ENCODE data around the gene GRIPAP1. TPM values are rescaled to one million over a fixed set of nuclear protein-coding genes. Genes with fewer than 3 reads are reported as not detected.
"Not testable (repeated sequence)": the region's sequence is repeated elsewhere in the genome, so short reads cannot be mapped to it uniquely, and the experiment has no call there.

GRIPAP1 gene
- polyA plus RNA-seq, 1 donor = 51.4 TPM

DNA sequence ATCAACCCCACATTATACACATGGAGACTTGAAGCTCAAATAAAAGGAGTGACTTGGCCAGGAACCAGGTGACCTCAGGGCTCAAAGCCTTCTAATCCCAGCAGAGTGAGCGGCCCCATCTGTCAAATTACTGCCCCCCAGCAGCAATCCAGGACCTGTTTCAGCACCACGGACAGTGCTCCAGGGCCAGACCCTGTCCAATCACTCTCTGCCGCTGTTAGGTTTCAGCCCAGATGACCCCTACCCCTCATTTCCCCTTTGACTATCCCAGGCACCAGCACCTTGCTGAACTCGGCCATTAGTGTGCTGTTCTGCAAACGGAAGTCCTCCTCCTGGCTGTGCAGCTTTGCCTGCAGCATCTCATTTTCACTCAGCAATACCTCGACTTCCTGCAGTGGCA, 5.1 kb downstream of the GRIPAP1 start:
- Histone ChIP-seq H3K4me1 (ENCODE audit: control insufficient read depth, insufficient read depth, low read length) (peaks cover 3% of the 10 kb centered on the region), H3K9me3 (ENCODE audit: control insufficient read depth, low read depth, low read length) (no peaks in the 10 kb centered on the region), H3K36me3 (ENCODE audit: control insufficient read depth, insufficient read depth, low read length) (peaks cover 40% of the 10 kb centered on the region), H3K4me3 (ENCODE audit: low read length) (no peak overlapping the region), H3K27ac (ENCODE audit: low read length) (no peak overlapping the region), H3K27me3 (ENCODE audit: control insufficient read depth, insufficient read depth, low read length) (no peaks in the 10 kb centered on the region)
- WGBS (ENCODE audit: insufficient coverage, low lambda C conversion rate) = no CpG with 5 or more reads among the region's 6 CpGs
- no peak for DNase-seq

- no peak overlapping the region for H3K4me3 ChIP-seq (ENCODE audit: low read length)
- H3K27ac ChIP-seq (ENCODE audit: low read length) = no peak overlapping the region
- no peaks in the 10 kb centered on the region for H3K9me3 ChIP-seq (ENCODE audit: control insufficient read depth, low read depth, low read length)
- H3K36me3 ChIP-seq (ENCODE audit: control insufficient read depth, insufficient read depth, low read length) = peaks cover 46% of the 10 kb centered on the region
- H3K27me3 ChIP-seq (ENCODE audit: control insufficient read depth, insufficient read depth, low read length) = no peaks in the 10 kb centered on the region
- H3K4me1 ChIP-seq (ENCODE audit: control insufficient read depth, insufficient read depth, low read length) = no peaks in the 10 kb centered on the region
- no peak for DNase-seq
Observed at GRCh38 chrX:48992341-48992740, 9.7 kb downstream of the GRIPAP1 start.

GRCh38 chrX:48989483-48989882, 12.6 kb downstream of the GRIPAP1 start:
- no peak overlapping the region for H3K27ac ChIP-seq (ENCODE audit: low read length)
- H3K4me3 ChIP-seq (ENCODE audit: low read length) = no peak overlapping the region
- H3K27me3 ChIP-seq (ENCODE audit: control insufficient read depth, insufficient read depth, low read length) = no peaks in the 10 kb centered on the region
- no peaks in the 10 kb centered on the region for H3K4me1 ChIP-seq (ENCODE audit: control insufficient read depth, insufficient read depth, low read length)
- no peaks in the 10 kb centered on the region for H3K9me3 ChIP-seq (ENCODE audit: control insufficient read depth, low read depth, low read length)
- no CpG with 5 or more reads among the region's 4 CpGs for WGBS (ENCODE audit: insufficient coverage, low lambda C conversion rate)
- peaks cover 39% of the 10 kb centered on the region for H3K36me3 ChIP-seq (ENCODE audit: control insufficient read depth, insufficient read depth, low read length)
- no peak for DNase-seq

- Histone ChIP-seq H3K27me3 (ENCODE audit: control insufficient read depth, insufficient read depth, low read length) (no peaks in the 10 kb centered on the region), H3K36me3 (ENCODE audit: control insufficient read depth, insufficient read depth, low read length) (peaks cover 45% of the 10 kb centered on the region), H3K4me3 (ENCODE audit: low read length) (no peak overlapping the region), H3K9me3 (ENCODE audit: control insufficient read depth, low read depth, low read length) (no peaks in the 10 kb centered on the region), H3K4me1 (ENCODE audit: control insufficient read depth, insufficient read depth, low read length) (no peaks in the 10 kb centered on the region), H3K27ac (ENCODE audit: low read length) (no peak overlapping the region)
- no CpG with 5 or more reads among the region's 3 CpGs for WGBS (ENCODE audit: insufficient coverage, low lambda C conversion rate)
- no peak for DNase-seq
Observed at GRCh38 chrX:48983896-48984295, 18.2 kb downstream of the GRIPAP1 start.

DNA sequence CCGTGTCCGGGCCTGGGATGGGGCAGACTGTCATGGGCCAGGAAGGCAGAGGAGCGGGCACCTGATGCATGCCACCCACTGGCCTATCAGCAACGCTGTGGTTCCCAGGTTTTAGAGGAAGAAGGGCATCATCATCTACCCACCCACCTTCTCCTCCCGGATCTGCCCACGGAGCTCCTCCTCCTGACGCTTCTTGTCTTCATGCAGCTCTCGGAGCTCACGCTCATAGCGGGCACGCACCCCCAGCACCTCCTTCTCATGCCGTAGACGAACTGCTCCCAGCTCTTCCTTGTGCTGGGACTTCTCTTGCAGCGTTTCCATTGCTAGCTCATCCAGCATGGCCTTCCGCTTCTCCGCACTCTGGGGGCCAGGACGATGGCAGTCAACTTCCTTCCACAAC, 19.0 kb downstream of the GRIPAP1 start:
- H3K27me3 ChIP-seq (ENCODE audit: control insufficient read depth, insufficient read depth, low read length) = no peaks in the 10 kb centered on the region
- no peaks in the 10 kb centered on the region for H3K4me1 ChIP-seq (ENCODE audit: control insufficient read depth, insufficient read depth, low read length)
- H3K27ac ChIP-seq (ENCODE audit: low read length) = no peak overlapping the region
- no peak for DNase-seq
- no peak overlapping the region for H3K4me3 ChIP-seq (ENCODE audit: low read length)
- no CpG with 5 or more reads among the region's 17 CpGs for WGBS (ENCODE audit: insufficient coverage, low lambda C conversion rate)
- H3K36me3 ChIP-seq (ENCODE audit: control insufficient read depth, insufficient read depth, low read length) = peaks cover 45% of the 10 kb centered on the region
- H3K9me3 ChIP-seq (ENCODE audit: control insufficient read depth, low read depth, low read length) = no peaks in the 10 kb centered on the region

GRCh38 chrX:48981178-48981577, 20.9 kb downstream of the GRIPAP1 start:
- Histone ChIP-seq H3K27ac (ENCODE audit: low read length) (no peak overlapping the region), H3K27me3 (ENCODE audit: control insufficient read depth, insufficient read depth, low read length) (no peaks in the 10 kb centered on the region), H3K9me3 (ENCODE audit: control insufficient read depth, low read depth, low read length) (no peaks in the 10 kb centered on the region), H3K4me3 (ENCODE audit: low read length) (no peak overlapping the region), H3K36me3 (ENCODE audit: control insufficient read depth, insufficient read depth, low read length) (peaks cover 50% of the 10 kb centered on the region), H3K4me1 (ENCODE audit: control insufficient read depth, insufficient read depth, low read length) (no peaks in the 10 kb centered on the region)
- WGBS (ENCODE audit: insufficient coverage, low lambda C conversion rate) = no CpG with 5 or more reads among the region's 10 CpGs
- DNase-seq = no peak

- not testable (repeated sequence) for H3K27me3 ChIP-seq (ENCODE audit: control insufficient read depth, insufficient read depth, low read length); H3K9me3 ChIP-seq (ENCODE audit: control insufficient read depth, low read depth, low read length); H3K4me3 ChIP-seq (ENCODE audit: low read length); H3K27ac ChIP-seq (ENCODE audit: low read length); H3K4me1 ChIP-seq (ENCODE audit: control insufficient read depth, insufficient read depth, low read length); DNase-seq
- no CpG with 5 or more reads among the region's 10 CpGs for whole genome bisulfite sequencing (ENCODE audit: insufficient coverage, low lambda C conversion rate)
- peaks cover 55% of the 10 kb centered on the region for H3K36me3 ChIP-seq (ENCODE audit: control insufficient read depth, insufficient read depth, low read length)
Observed at GRCh38 chrX:48980341-48980740, 21.7 kb downstream of the GRIPAP1 start.

GRCh38 chrX:48978226-48978625, 23.8 kb downstream of the GRIPAP1 start:
- Histone ChIP-seq H3K36me3 (ENCODE audit: control insufficient read depth, insufficient read depth, low read length) (peaks cover 50% of the 10 kb centered on the region), H3K9me3 (ENCODE audit: control insufficient read depth, low read depth, low read length) (no peaks in the 10 kb centered on the region), H3K4me1 (ENCODE audit: control insufficient read depth, insufficient read depth, low read length) (no peaks in the 10 kb centered on the region), H3K27ac (ENCODE audit: low read length) (no peak overlapping the region), H3K4me3 (ENCODE audit: low read length) (no peak overlapping the region), H3K27me3 (ENCODE audit: control insufficient read depth, insufficient read depth, low read length) (no peaks in the 10 kb centered on the region)
- no peak for DNase-seq
- WGBS (ENCODE audit: insufficient coverage, low lambda C conversion rate) = no CpG with 5 or more reads among the region's 5 CpGs

DNA sequence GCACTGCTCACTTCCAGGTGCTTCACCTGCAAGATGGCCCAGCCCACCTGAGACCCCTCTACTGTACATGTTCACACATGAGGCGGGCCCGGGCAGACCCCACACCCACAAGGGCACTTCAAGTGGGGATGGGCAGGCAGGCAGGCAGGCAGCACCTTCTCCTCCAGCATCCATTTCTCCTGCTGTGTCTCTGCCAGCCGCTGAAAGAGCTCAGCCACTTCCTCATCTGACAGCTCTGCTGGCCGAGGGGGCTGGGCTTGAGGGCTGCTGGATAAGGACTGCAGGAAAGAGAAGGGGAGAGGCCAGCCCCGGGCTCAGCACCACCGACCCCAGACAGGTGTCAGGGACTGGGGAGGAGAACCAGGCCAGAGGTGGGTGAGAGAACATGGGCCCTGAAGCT, 26.0 kb downstream of the GRIPAP1 start:
- Histone ChIP-seq H3K27me3 (ENCODE audit: control insufficient read depth, insufficient read depth, low read length) (no peaks in the 10 kb centered on the region), H3K27ac (ENCODE audit: low read length) (no peak overlapping the region), H3K4me1 (ENCODE audit: control insufficient read depth, insufficient read depth, low read length) (peaks cover 9% of the 10 kb centered on the region), H3K9me3 (ENCODE audit: control insufficient read depth, low read depth, low read length) (no peaks in the 10 kb centered on the region), H3K36me3 (ENCODE audit: control insufficient read depth, insufficient read depth, low read length) (peaks cover 31% of the 10 kb centered on the region), H3K4me3 (ENCODE audit: low read length) (no peak overlapping the region)
- DNase-seq = no peak
- WGBS (ENCODE audit: insufficient coverage, low lambda C conversion rate) = no CpG with 5 or more reads among the region's 6 CpGs

GRCh38 chrX:48975541-48975940, 26.5 kb downstream of the GRIPAP1 start:
- Histone ChIP-seq H3K4me3 (ENCODE audit: low read length) (no peak overlapping the region), H3K9me3 (ENCODE audit: control insufficient read depth, low read depth, low read length) (no peaks in the 10 kb centered on the region), H3K27me3 (ENCODE audit: control insufficient read depth, insufficient read depth, low read length) (no peaks in the 10 kb centered on the region), H3K36me3 (ENCODE audit: control insufficient read depth, insufficient read depth, low read length) (peaks cover 29% of the 10 kb centered on the region), H3K4me1 (ENCODE audit: control insufficient read depth, insufficient read depth, low read length) (peaks cover 9% of the 10 kb centered on the region), H3K27ac (ENCODE audit: low read length) (no peak overlapping the region)
- no CpG with 5 or more reads among the region's 5 CpGs for WGBS (ENCODE audit: insufficient coverage, low lambda C conversion rate)
- no peak for DNase-seq

DNA sequence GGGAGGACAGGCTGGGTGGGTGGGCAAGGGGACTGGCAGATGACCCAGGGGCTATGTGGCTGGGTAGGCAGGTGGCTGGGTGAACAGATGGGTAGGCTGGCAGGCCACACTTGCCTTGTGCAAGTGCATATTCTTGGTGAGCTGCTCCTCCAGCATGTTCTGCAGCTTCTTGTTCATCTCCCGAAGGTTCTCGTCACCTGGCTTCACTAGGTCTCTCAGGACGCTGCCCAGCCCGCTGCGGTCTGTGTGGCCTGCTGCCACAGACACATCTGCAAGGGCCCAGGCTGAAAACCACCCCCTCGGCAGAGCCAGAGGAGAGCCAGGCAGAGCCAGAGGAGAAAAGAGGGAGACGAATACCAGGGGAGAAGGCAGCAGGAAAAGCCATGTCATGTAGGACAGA, 27.0 kb downstream of the GRIPAP1 start:
- WGBS (ENCODE audit: insufficient coverage, low lambda C conversion rate) = no CpG with 5 or more reads among the region's 7 CpGs
- H3K36me3 ChIP-seq (ENCODE audit: control insufficient read depth, insufficient read depth, low read length) = peaks cover 29% of the 10 kb centered on the region
- H3K27ac ChIP-seq (ENCODE audit: low read length) = no peak overlapping the region
- H3K4me1 ChIP-seq (ENCODE audit: control insufficient read depth, insufficient read depth, low read length) = peaks cover 9% of the 10 kb centered on the region
- no peaks in the 10 kb centered on the region for H3K9me3 ChIP-seq (ENCODE audit: control insufficient read depth, low read depth, low read length)
- H3K4me3 ChIP-seq (ENCODE audit: low read length) = no peak overlapping the region
- no peaks in the 10 kb centered on the region for H3K27me3 ChIP-seq (ENCODE audit: control insufficient read depth, insufficient read depth, low read length)
- no peak for DNase-seq

All from large intestine (tissue), 3 donors.